Activated CD4-positive, alpha-beta T cell treated with anti-CD3 and anti-CD28 coated beads for 24 hours (primary cell): ENCODE measurements around the gene KCNN1.
"Not testable (repeated sequence)": the region's sequence is repeated elsewhere in the genome, so short reads cannot be mapped to it uniquely, and the experiment has no call there.

ENCODE experiments used
- DNase-seq, 2 donors: peaks; one replicate each; pipeline ENCODE4 v3.0.0-alpha.2; 2020; ENCODE audit warnings: low read depth in 2 of 2

Gene KCNN1

GRCh38 chr19:18000915-18001776 lies 34.2 kb downstream of the KCNN1 start:
- DNase-seq = peak; percentile 77 to 84

- DNase-seq = no peak
These were observed 35.0 kb downstream of the KCNN1 start for GRCh38 chr19:18001777-18002345.

- no peak for DNase-seq
These were observed 35.5 kb downstream of the KCNN1 start for GRCh38 chr19:18002347-18002850.

- not testable (repeated sequence) for DNase-seq
These were observed 38.8 kb downstream of the KCNN1 start for GRCh38 chr19:18005750-18006149.

GRCh38 chr19:18007044-18007916 lies 40.4 kb downstream of the KCNN1 start:
- DNase-seq = peak; percentile 74 to 75

GRCh38 chr19:18007917-18008673 lies 41.2 kb downstream of the KCNN1 start, which contains the start of gene ARRDC2:
ARRDC2 (plus strand) TSS chr19:18008170; CDS start chr19:18008311, 141 bp downstream.
- DNase-seq = peak; percentile 74 to 76

GRCh38 chr19:18008814-18009213 lies 41.9 kb downstream of the KCNN1 start:
- no peak for DNase-seq

GRCh38 chr19:18009412-18010066 lies 42.6 kb downstream of the KCNN1 start:
- no peak for DNase-seq

GRCh38 chr19:18010149-18010548 lies 43.2 kb downstream of the KCNN1 start:
- DNase-seq = no peak

- DNase-seq = no peak
These were observed 46.6 kb downstream of the KCNN1 start for GRCh38 chr19:18013210-18014111.

GRCh38 chr19:18014197-18014596 lies 47.3 kb downstream of the KCNN1 start:
- DNase-seq = no peak

- no peak for DNase-seq
These were observed 49.5 kb downstream of the KCNN1 start for GRCh38 chr19:18016209-18016910.

GRCh38 chr19:18017275-18018083 lies 50.6 kb downstream of the KCNN1 start:
- DNase-seq = no peak

- no peak for DNase-seq
These were observed 53.5 kb downstream of the KCNN1 start for GRCh38 chr19:18020212-18021085.

- DNase-seq = no peak
These were observed 54.3 kb downstream of the KCNN1 start for GRCh38 chr19:18021121-18021755.

GRCh38 chr19:18023622-18024251 lies 56.8 kb downstream of the KCNN1 start:
- no peak for DNase-seq
